Ectodermal cell (in vitro differentiated cells): ENCODE measurements around the gene KHDC4.
"Not testable (repeated sequence)": the region's sequence is repeated elsewhere in the genome, so short reads cannot be mapped to it uniquely, and the experiment has no call there.

Source experiments
- H3K27ac ChIP-seq: 2 replicates; pipeline ENCODE4 v1.7.0; 2013; ENCODE audit warnings: mild to moderate bottlenecking, low read depth, low read length; ENCODE audit not compliant: insufficient read depth, poor library complexity, severe bottlenecking
- H3K27me3 ChIP-seq: 2 replicates; pipeline ENCODE4 v1.7.0; 2013; ENCODE audit warnings: mild to moderate bottlenecking, low read length; ENCODE audit not compliant: insufficient read depth, control insufficient read depth, poor library complexity, severe bottlenecking
- H3K36me3 ChIP-seq: one replicate; pipeline ENCODE4 v1.7.0; 2013; ENCODE audit warnings: low read length; ENCODE audit not compliant: control insufficient read depth, insufficient read depth
- H3K4me1 ChIP-seq: one replicate; pipeline ENCODE4 v1.7.0; 2013; ENCODE audit warnings: low read length; ENCODE audit not compliant: control insufficient read depth, insufficient read depth
- H3K4me3 ChIP-seq: 2 replicates; pipeline ENCODE4 v1.7.0; 2013; ENCODE audit warnings: low read depth, low read length, control low read depth; ENCODE audit not compliant: insufficient read depth
- H3K9me3 ChIP-seq: 2 replicates; pipeline ENCODE4 v1.7.0; 2013; ENCODE audit warnings: mild to moderate bottlenecking, low read length, moderate library complexity; ENCODE audit not compliant: control insufficient read depth
- WGBS, 2 experiments: methylation state at CpG; one replicate each; pipeline ENCODE4 v1.1.7; 2013; ENCODE audit warnings: missing lambda C conversion rate in 2 of 2; 5-methylcytosine and 5-hydroxymethylcytosine counted together

KHDC4 gene

GRCh38 chr1:155904261-155904660, 30.0 kb downstream of the KHDC4 start:
- 94 to 96% methylated on average over 12 of the region's 12 CpGs for WGBS, 2 experiments
- Histone ChIP-seq H3K27ac (no peak overlapping the region), H3K36me3 (peaks cover 45% of the 10 kb centered on the region), H3K4me1 (no peaks in the 10 kb centered on the region), H3K27me3 (no peaks in the 10 kb centered on the region), H3K4me3 (no peak overlapping the region), H3K9me3 (no peaks in the 10 kb centered on the region)

- no peaks in the 10 kb centered on the region for H3K9me3 ChIP-seq
- H3K27me3 ChIP-seq: no peaks in the 10 kb centered on the region
- no peak overlapping the region for H3K4me3 ChIP-seq
- H3K4me1 ChIP-seq: no peaks in the 10 kb centered on the region
- 95 to 98% methylated on average over 4 of the region's 4 CpGs for WGBS, 2 experiments
- no peak overlapping the region for H3K27ac ChIP-seq
- peaks cover 43% of the 10 kb centered on the region for H3K36me3 ChIP-seq
Observed at GRCh38 chr1:155900161-155900560, 34.1 kb downstream of the KHDC4 start.

DNA sequence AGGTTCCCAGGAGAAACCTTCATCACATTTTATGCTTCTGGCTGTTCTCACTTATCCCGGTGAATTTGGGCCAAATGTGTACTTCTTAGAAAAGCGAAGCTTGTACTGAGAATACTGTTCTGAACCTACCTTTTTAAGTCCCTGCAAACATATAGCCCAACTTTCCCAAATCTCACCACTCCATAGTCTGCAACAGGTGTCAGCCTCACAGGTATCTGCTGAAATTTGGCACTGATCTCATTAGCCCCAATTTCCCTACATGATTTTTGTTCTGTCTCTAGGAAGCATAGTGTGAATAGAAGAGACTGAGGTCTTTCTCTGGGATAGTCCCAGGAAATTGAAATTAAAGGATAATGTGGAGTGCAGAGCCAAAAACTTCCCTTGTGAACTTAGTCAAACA, 34.5 kb downstream of the KHDC4 start:
- H3K4me3 ChIP-seq: no peak overlapping the region
- no peaks in the 10 kb centered on the region for H3K9me3 ChIP-seq
- 95 to 99% methylated on average over 2 of the region's 2 CpGs for WGBS, 2 experiments
- H3K4me1 ChIP-seq: no peaks in the 10 kb centered on the region
- H3K27me3 ChIP-seq: no peaks in the 10 kb centered on the region
- H3K27ac ChIP-seq: no peak overlapping the region
- peaks cover 40% of the 10 kb centered on the region for H3K36me3 ChIP-seq

DNA sequence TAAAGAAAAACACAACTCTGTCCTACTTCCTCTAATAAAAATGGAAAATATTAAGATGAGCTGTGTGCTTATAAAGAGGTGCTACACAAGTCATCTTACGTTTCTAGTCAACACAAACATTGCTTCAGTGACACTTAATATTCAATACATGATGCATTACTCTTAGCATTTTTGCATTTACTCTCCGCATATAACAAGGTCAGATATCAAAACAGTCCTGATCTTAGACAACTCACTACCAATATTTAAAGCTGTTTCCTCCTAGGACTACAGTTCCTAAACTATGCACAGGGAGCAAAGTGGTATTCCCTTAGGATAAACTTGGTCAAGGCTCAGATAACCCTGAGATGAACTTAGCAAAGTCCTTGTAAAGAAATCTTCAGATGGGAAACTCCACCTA, 35.3 kb downstream of the KHDC4 start:
- Histone ChIP-seq H3K9me3 (no peaks in the 10 kb centered on the region), H3K4me1 (no peaks in the 10 kb centered on the region), H3K4me3 (no peak overlapping the region), H3K27ac (no peak overlapping the region), H3K27me3 (no peaks in the 10 kb centered on the region), H3K36me3 (peaks cover 32% of the 10 kb centered on the region)
- 95 to 98% methylated on average over 2 of the region's 2 CpGs for WGBS, 2 experiments

GRCh38 chr1:155897746-155898145, 36.5 kb downstream of the KHDC4 start:
- Histone ChIP-seq H3K27ac (no peak overlapping the region), H3K36me3 (peaks cover 28% of the 10 kb centered on the region), H3K27me3 (no peaks in the 10 kb centered on the region), H3K9me3 (no peaks in the 10 kb centered on the region), H3K4me3 (no peak overlapping the region), H3K4me1 (no peaks in the 10 kb centered on the region)
- 100% methylated on average over 1 of the region's 1 CpG for WGBS, 2 experiments

DNA sequence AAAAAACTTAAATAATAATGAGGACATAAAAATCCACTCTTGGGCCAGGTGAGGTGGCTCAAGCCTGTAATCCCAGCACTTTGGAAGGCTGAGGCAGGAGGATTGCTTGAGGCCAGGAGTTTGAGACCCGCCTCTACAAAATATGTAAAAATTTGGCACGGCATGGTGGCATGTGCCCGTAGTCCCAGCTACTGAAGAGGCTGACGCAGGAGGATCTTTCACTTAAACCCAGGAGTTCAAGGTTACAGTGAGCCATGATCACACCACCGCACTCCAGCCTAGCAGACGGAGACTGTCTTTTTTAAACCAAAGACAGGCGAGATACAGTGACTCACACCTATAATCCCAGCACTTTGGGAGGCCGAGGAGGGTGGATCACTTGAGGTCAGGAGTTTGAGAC, 37.7 kb downstream of the KHDC4 start:
- not testable (repeated sequence) for H3K27ac ChIP-seq, H3K4me3 ChIP-seq, H3K27me3 ChIP-seq, H3K9me3 ChIP-seq, H3K4me1 ChIP-seq
- H3K36me3 ChIP-seq: peaks cover 28% of the 10 kb centered on the region
- 89 to 94% methylated on average over 8 of the region's 8 CpGs for WGBS, 2 experiments

DNA sequence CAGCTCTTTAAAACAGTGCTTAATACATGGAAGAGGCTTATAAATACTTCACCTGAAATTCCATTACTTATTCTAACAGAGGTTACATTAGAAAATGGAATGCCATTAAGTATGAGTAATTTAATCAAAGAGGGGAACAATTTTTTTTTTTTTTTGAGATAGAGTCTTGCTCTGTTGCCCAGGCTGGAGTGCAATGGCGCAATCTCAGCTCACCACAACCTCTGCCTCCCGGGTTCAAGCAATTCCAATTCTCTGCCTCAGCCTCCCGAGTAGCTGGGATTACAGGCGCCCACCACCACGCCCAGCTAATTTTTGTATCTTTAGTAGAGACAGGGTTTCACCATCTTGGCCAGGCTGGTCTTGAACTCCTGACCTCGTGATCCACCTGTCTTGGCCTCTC, 38.6 kb downstream of the KHDC4 start:
- not testable (repeated sequence) for H3K9me3 ChIP-seq, H3K27me3 ChIP-seq, H3K27ac ChIP-seq, H3K4me3 ChIP-seq, H3K4me1 ChIP-seq
- 81 to 87% methylated on average over 6 of the region's 6 CpGs for WGBS, 2 experiments
- peaks cover 24% of the 10 kb centered on the region for H3K36me3 ChIP-seq

- Histone ChIP-seq H3K4me1 (no peaks in the 10 kb centered on the region), H3K36me3 (peaks cover 8% of the 10 kb centered on the region), H3K27me3 (no peaks in the 10 kb centered on the region), H3K4me3 (no peak overlapping the region), H3K27ac (no peak overlapping the region), H3K9me3 (no peaks in the 10 kb centered on the region)
- WGBS, 2 experiments: 91 to 93% methylated on average over 10 of the region's 10 CpGs
Observed at GRCh38 chr1:155893389-155894142, 40.6 kb downstream of the KHDC4 start.

DNA sequence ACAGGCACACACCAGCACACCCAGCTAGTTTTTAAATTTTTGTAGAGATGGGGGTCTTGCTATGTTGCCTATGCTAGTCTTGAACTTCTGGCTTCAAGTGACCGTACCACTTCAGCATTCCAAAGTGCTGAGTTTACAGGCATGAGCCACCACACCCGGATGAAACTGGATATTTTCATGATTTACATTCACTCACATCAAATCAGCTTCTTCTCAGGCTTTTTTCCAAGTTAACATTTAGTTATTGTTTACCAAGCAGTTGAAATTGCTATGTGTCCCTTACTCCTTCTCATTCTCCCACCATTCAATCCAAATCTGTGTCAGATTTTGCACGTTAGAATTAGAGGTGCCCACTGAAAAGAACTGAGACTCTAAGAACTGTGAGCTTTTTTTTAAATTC, 41.4 kb downstream of the KHDC4 start:
- H3K4me1 ChIP-seq: no peaks in the 10 kb centered on the region
- WGBS, 2 experiments: 70 to 76% methylated on average over 3 of the region's 3 CpGs
- no peak overlapping the region for H3K27ac ChIP-seq
- H3K36me3 ChIP-seq: peaks cover 6% of the 10 kb centered on the region
- H3K4me3 ChIP-seq: no peak overlapping the region
- no peaks in the 10 kb centered on the region for H3K9me3 ChIP-seq
- no peaks in the 10 kb centered on the region for H3K27me3 ChIP-seq

- no peaks in the 10 kb centered on the region for H3K9me3 ChIP-seq
- no peaks in the 10 kb centered on the region for H3K4me1 ChIP-seq
- no peak overlapping the region for H3K4me3 ChIP-seq
- H3K27me3 ChIP-seq: no peaks in the 10 kb centered on the region
- no peak overlapping the region for H3K27ac ChIP-seq
- WGBS, 2 experiments: 57 to 60% methylated on average over 3 of the region's 3 CpGs
- H3K36me3 ChIP-seq: no peaks in the 10 kb centered on the region
Observed at GRCh38 chr1:155890251-155890650, 44.0 kb downstream of the KHDC4 start.

- no peaks in the 10 kb centered on the region for H3K36me3 ChIP-seq
- no peak overlapping the region for H3K27ac ChIP-seq
- no peaks in the 10 kb centered on the region for H3K4me1 ChIP-seq
- no peaks in the 10 kb centered on the region for H3K9me3 ChIP-seq
- no peaks in the 10 kb centered on the region for H3K27me3 ChIP-seq
- no peak overlapping the region for H3K4me3 ChIP-seq
- 77 to 95% methylated on average over 2 of the region's 2 CpGs for WGBS, 2 experiments
Observed at GRCh38 chr1:155889566-155889965, 44.6 kb downstream of the KHDC4 start.
